Measurements from ENCODE around the gene MYPOP.

The MYPOP gene, protein sequence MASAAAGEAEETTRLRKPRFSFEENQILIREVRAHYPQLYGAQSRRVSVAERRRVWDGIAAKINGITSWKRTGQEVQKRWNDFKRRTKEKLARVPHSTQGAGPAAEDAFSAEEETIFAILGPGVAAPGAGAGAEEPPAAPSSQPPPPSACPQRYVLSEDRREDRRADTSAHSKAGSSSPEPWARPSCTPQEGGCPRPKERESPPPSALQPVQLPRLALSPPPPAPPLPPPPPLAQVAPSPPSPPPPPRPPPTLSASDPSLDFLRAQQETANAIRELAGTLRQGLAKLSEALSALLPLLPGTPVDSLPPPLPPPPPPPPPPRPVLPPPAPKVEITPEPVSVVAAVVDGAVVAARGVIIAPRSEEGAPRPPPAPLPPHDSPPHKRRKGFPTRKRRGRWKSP

DNA sequence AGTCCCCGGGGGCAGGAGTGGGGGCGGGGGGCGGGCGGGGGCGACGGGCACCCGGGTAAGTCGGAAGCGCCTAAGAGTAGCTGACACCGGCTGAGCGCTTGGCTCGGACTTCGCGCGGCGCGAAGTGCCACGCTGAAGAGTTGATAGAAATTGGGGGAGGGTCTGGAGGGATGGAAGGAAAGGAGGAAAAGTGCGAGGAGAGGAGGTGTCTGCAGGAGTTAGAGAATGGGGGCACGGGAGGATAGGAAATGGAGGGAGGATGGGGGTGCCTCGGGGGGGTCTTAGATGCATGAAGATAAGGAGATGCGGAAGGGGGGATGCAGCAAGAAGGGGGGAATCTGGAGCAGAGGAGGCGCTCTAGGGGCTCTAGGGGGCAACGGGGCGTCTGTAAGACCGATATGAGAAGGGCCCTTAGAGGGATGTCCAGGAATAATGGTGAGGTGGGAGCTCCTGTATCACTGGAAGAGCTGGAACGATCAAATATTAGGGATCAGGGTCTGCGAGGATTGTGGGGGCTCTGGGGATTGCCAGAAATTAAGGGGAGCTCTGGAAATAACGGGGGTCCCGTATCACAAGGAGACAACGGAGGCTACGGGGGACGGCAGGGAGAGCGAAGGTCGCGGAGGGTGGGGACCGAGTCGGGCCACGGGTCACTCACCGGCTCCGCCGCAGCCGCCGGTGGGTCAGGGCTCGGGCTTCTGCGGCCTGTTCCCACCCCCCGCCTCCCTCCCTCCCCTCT, at the start of gene MYPOP:
MYPOP (minus strand) TSS at position 702 of the 739 bp plus-strand sequence. CDS start 840 bp downstream, outside the sequence.
- no peak for DNase-seq (ENCODE audit: low read depth)

DNA sequence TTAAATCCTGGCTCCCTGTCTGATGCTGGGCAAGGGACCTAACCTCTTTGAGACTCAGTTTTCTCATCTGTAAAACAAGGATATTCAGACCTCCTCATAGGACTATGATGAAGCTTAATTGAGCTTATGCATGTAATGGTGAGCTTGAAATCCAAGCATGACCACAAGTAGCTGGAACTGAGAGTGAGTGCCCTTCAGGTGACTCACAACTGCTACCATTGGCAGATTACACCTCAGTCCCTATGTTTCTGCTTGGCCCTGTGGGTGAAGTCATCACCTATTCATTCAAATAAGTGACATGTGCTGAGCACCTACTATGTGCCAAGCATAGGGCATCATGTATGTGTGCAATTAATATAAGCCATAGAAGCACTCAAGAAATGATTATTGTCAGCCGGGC, 45.5 kb upstream of the MYPOP start:
- peak; percentile 44 for DNase-seq (ENCODE audit: low read depth)

DNA sequence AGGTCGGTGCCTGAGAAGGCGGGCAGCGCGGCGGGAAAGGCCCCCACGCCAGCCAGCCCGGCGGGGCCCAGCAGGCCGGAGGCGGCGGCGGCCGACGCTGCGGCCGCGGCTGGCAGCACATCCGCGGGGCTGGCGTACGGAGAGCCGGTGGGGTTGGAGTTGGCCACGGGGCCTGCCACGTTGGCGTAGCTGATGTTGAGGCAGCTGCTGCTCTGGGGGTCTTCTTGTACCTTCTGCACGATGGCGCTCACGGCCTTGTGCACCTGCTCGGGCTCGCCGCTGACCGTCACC, 38.0 kb upstream of the MYPOP start:
- no peak for DNase-seq (ENCODE audit: low read depth)

DNA sequence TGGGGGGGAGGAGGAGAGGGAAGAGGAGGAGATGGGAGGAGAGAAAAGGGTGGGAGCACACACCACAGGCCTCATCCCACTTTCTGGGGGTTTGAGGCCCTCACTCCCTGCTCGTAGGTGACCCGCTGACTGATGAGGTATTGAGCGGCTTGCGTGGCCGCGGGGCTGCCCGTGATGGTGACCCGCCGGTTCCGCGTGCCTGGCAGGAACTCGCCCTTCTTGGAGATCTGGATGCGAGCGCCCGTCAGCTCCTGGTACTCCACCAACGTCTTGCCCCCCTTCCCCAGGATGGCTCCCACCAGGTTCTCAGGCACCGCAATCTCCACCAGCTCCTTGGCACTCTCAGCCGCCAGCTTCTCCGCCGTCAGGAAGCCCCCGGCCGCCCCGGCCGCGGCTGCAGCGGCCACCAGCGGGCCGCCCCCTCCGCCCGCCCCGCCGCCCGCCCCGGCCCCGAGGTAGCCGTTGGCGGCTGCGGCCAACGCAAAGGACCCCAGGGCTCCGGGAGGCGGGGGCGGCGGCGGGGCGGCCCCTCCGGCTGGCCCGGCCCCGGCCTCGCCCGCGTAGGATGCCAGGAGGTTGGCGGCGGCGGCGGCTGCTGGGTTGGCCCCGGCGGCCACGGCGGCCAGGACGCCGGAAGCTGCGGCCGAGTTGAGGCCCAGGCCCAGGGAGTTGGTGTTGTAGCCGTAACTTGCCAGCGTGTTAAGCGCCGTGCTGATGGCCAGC, 37.5 kb upstream of the MYPOP start:
- no peak for DNase-seq (ENCODE audit: low read depth)

DNA sequence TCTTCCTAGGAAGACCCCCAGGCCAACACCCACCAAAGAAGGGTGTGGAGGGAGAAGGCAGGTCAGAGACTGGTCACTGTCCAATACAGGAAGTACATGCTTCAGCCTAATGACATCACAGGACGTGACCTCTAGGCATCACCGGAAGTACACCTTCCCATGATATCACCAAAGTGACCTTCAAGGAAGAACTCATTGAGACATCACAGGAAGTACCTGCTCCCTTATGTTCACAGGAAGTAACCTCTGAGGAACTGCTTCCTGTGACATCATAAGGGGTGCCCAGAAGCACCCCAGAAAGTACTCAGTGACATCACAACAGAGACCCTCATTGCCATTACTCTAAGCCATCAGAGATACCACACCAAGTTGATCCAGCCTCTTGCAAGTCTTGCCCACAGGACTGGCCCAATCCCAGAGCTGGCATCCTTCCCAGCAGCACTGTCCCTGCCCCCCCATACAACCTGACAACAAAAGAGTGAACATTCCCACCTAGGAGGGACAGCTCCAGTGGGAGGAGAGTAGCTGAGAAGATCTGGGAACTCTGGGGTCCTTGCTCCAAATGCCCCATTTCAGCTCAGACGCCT, 36.4 kb upstream of the MYPOP start:
- DNase-seq (ENCODE audit: low read depth), result no peak

DNA sequence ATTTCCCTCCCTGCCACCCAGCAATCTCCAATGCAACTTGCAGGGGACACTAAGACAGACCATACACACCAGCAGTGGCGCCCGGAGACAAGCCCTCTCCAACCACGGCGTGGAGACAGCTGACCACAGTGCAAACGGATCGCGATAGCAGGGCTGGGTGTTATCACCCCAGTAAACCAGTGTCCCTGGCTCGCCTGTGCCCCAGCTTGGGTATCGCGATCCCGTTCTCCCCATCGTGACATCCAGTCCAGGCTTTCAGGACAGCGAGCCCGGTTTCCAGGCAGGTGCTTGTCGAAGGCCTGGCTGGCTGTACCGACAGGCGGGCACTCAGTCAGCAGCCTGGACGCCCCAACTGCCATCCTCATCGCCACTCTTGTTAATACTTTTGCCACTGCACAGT, 32.9 kb upstream of the MYPOP start:
- no peak for DNase-seq (ENCODE audit: low read depth)

DNA sequence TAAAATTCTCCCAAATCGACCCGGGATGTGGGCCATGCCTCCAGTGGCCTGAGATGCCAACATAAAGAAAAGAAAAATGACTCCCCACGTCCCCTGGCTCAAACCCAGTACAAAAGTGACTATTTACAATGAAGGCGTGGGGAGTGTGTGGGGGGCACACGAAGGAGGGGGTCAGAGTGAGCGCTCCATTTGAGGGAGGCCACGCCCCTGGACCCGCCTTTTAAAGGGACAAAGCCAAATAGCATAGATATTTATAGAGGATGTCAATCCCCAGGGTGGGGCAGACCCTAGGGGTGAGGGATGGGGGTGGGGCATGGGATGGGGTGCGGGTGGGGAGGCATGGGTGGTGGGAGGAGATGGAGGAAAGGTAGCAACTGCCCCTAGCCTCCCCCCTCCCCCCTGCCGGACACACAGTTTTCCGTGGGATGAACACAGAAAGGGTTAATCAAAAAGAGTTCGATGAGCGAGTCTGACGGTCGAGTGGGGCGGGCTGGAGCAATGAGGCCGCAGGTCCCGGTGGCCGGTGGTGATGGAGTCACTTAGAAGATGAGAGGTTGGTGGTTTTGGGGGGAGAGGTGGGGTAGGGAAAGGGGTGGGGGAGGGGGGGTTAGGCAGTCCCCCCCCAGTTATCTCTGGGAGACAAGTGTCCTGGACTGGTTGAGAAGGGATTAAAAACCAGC, 32.3 kb upstream of the MYPOP start:
- no peak for DNase-seq (ENCODE audit: low read depth)

DNA sequence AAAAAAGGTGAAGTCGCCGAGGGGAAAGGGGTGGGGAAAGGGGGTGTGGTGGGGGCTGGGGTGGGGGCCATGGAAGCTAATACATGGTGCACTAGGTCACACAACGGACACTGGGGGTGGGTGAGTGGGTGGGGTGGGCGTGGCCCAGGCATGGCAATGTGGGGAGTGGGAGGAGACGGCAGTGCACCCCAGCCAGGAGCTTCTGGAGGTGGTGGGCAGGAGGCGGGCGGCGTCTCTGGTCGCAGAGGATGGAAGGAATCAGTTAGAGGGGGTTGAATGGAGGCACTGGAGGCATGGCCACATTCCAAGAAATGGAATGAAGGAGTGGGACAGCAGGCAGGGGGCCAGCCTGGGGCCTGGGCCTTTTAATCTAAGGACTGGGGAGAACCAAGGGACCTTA, 31.3 kb upstream of the MYPOP start:
- no peak for DNase-seq (ENCODE audit: low read depth)

DNA sequence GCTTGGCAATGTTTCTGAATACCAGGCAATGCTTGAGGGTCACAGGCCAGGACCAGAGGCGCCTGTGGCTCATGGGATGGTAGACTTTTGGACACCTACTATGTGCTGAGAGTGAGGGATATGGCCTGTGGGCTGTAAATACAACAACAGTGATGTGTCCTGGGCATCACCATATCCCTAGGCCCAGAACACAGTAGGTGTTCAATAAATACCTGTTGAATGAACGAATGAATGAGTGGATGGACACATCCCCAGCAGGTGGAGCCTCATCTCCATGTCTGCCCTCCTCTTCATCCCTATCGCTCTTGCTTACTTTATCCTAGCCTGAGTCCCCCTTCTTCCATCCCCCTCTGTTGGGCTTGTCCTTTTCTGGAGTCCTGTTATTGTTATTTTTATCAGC, 28.6 kb upstream of the MYPOP start:
- no peak for DNase-seq (ENCODE audit: low read depth)

DNA sequence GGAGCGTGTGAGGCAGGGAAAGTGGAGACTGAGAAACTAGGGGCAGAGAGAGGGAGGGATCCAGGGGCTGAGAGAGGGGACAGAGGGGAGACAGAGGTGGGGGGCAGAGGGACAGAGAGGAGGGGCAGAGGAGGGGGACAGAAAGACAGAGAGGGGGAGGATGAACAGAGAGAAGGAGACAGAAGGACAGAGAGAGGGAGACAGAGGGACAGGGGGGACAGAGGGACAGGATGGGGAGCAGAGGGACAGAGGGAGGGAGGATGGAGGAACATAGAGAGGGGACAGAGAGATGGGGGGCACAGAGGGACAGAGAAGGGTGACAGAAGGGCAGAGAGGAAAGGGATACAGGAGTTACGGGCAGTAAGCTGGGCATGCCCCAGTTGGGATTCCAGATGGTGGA, 26.8 kb upstream of the MYPOP start:
- DNase-seq (ENCODE audit: low read depth), result no peak

DNA sequence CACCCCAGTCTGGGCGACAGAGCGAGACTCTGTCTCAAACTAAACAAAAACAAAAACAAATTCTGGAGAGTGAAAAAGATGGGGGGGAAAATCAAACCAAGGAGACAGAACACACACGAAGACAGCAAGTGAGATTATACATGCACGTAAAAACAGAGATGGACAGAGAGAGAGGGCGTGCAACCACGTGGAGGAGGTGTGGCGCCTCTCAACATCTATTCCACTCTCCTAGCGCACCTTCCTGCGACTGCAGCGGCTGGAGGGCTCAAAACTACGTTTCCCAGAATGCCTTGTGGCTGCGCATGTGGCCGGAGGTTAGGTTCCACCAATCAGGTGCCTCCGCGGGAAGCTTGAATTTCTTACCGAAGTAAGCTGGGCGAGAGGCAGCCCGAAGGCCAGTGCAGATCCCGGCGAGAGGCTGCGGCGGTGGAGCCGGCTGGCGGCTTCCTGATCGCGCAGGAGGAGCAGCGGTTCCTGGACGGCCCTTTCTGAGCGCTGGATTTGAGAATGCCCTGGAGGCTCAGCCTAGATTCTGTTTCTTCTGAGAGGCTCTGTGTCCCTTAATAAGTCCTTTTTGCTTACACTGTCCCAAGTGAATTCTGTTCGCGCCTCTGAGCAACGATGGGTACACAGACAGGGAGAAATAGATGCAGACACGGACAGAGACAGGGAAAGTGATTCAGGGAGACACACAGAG, 25.3 kb upstream of the MYPOP start:
- peak; percentile 87 for DNase-seq (ENCODE audit: low read depth)

DNA sequence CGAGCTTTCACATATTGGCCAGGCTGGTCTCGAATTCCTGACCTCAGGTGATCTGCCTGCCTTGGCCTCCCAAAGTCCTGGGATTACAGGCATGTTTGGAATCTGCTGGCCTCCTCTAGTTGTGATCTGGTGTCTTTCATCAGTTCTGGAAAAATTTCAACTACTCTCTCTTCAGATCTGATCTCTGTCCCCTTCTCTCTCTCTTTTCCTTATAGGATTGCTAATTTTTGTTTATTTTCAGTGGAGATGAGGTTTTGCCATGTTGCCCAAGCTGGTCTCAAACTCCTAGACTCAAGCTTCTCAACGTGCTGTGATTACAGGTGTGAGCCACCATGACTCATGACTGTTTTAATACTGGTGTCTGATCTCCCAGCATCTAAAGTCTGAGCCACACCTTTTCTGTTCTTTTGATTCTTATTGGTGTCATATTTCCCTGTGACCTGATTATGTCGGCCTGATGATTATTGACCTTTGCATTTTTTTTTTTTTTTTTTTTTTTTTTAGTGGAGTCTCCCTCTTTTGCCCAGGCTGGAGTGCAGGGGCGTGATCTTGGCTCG, 22.6 kb upstream of the MYPOP start:
- no peak for DNase-seq (ENCODE audit: low read depth)

DNA sequence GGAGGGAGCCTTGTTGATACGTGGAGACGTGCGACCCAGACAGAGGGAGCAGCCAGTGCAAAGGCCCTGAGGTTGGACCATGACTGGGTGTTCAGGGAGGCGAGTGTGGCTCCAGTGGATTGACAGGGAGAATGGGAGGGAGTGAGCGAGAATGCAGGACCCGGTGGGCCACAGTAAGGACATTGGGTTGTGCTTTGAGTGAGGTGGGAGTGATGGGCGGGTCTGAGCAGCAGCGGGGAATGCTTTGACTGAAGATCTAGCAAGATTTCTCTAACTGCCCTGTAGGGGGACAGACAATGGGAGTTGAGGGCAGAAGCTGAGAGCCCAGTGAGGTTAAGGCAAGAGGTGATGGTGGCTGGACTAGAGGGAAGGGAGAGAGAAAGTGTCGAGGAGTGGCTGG, 19.9 kb upstream of the MYPOP start:
- DNase-seq (ENCODE audit: low read depth), result peak; percentile 9

DNA sequence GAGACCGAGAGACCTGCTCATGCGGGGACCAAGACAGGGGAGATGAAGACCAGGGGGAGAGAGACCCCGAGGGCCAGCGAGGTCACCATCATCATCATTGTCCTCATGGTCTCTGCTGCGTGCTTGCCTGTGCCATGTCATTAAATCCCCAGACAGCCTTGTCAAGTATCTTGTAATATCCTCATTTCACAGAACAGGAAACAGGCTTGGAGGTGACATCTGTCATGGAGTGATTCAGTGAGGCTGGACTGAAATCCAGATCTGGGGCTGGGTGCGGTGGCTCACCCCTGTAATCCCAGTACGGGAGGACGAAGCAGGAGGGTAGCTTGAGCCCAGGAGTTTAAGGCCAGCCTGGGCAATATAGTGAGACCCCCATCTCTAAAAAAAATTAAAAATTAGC, 18.0 kb upstream of the MYPOP start:
- DNase-seq (ENCODE audit: low read depth), result no peak

DNA sequence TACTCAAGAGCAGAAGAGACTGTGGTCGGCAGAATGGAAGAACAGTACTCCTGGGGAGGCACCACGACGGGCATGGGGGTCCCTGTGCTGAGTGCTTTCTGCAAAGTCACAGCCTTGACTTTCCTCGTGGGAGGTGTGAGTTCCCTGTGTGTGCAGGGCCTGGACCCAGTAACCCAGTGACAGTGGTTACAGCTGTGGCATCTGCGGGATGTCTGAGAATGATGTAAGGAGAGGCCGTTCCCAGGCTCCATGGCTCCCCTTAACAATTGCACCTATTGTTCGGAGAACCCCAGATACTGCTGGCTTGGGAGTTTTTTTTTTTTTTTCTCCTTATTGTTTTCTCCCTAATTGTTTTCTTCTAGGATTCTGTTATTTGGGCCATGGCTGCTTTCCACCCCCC, 17.3 kb upstream of the MYPOP start:
- no peak for DNase-seq (ENCODE audit: low read depth)

DNA sequence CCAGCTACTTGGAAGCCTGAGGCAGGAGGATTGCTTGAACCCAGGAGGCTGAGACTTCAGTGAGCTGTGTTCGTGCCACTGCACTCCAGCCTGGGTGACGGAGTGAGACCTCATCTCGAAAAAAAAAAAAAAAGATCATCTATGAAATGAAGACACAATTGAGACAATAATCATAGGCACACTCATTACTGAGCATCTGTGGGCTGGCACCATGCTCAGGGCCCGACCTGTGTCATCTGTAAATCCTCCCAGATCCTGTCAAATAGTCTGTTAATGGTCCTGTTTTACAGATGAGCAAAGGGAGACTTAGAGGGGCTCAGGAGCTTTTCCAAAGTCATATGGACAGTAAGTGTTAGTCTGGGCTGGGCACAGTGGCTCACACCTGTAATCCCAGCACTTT, 16.3 kb upstream of the MYPOP start:
- DNase-seq (ENCODE audit: low read depth), result no peak

DNA sequence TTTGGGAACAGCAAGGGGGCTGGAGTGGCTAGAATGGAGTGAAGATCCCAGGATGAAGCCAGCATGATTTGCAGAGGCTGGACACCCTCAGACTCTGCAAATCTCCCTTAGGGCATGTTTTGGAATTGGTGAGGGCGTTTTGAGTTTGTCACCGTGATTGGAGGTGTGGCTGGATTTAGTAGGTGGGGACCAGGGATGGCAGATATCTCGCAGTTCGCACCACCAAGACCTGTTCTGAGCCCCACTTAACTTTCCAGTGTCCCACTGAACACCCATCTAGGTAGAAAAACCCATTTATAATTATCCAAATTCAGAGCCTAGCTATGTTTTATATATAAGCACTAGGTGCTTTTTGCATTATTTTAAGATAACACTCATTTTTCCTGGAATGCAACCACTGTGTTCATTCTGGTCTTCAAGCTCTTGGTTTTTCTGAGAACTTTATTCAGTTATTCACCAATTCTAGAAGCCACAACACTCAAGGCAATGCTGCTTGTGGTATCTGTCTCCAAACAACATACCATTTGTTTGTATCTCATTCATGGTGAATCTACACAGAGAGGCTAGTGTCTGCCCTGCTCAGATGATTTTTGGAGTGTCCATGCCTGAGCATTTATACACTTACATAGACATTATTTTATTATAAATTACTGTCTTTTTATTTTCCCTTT, 15.1 kb upstream of the MYPOP start:
- DNase-seq (ENCODE audit: low read depth), result no peak

DNA sequence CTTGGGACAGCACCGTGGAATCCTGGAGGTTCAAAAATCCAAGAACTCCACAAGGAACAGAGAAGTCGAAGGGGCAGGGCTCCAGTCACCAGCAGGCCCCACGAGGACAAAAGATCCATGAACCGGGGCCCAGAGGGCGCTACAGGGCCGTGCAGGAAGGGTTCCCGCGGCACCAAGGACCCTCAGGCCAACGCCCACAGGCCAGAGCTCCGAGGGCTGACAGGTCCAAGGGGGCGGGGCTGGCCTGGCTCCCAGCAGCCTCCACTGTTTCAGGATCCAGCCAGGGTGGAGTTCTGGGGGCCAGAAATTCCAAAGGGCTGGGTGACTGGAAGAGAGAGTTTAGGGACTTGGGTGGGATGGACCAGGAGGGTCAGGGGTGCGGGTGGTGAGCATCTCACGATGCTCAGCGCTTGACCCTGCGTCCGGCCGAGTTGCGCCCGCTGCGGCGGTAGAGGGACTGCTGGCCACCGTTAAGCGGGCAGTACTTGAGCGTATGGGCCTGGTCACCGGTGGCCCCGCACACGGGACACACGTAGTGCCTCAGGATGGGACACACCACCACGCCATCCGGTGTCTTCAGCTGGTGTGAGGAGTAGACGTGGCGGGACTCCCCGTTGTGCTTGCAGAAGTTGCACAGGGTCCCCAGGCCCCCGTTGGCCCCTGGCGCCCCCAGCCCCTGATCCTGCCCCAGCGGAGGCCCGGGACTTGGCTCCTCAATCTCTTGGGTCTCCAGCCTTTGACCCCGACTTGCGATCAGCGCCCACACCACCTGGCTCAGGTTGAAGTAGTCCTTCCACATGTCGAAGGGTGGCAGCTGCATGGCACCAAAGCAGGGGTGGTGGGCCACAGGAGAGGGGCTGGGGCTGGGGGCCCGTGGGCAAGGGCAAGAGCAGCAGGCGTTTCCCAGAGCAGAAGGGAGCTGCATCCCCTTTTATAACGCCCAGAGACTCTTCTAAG, 11.7 kb upstream of the MYPOP start, which contains the start of gene NANOS2:
NANOS2 (minus strand) TSS at position 905 of the 957 bp plus-strand sequence; CDS start at position 820, 85 bp downstream.
- no peak for DNase-seq (ENCODE audit: low read depth)

DNA sequence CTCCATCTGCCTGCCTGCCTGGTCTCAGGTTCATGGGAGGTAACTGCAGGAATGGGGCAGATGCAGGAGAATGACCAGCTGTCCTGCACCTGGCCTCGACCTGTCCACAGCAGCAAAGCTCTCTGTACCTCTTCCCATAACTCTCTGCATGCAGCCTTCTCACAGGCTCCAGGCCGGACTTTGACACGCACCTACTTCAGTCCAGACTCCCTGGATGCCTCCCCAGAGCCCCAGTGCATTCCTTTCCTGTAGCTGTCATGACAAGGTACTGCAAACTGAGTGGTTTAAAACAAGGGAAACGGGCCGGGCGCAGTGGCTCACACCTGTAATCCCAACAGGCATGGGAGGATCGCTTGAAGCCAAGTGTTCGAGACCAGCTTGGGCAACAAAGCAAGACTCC, 8.9 kb upstream of the MYPOP start:
- no peak for DNase-seq (ENCODE audit: low read depth)
